Mesenchymal stem cell (in vitro differentiated cells and primary cell): ENCODE measurements around the gene PLAAT3.
"Not testable (repeated sequence)": the region's sequence is repeated elsewhere in the genome, so short reads cannot be mapped to it uniquely, and the experiment has no call there.

Source experiments
- DNase-seq: peaks from one replicate; pipeline ENCODE4 v3.0.0-alpha.2; 2013
- H2AFZ ChIP-seq: one replicate; pipeline ENCODE4 v1.6.1; 2013; ENCODE audit warnings: low read depth, mild to moderate bottlenecking, control low read depth, inconsistent platforms, low read length, moderate library complexity
- H2AK5ac ChIP-seq: 2 replicates; pipeline ENCODE4 v1.6.1; 2013; ENCODE audit warnings: low read length, moderate library complexity, mild to moderate bottlenecking, inconsistent platforms; ENCODE audit not compliant: severe bottlenecking
- H2BK120ac ChIP-seq: one replicate; pipeline ENCODE4 v1.6.1; 2013; ENCODE audit warnings: low read depth, mild to moderate bottlenecking, inconsistent platforms, low read length, moderate library complexity
- H2BK12ac ChIP-seq, 2 experiments: one replicate each; pipeline ENCODE4 v1.6.1; 2013; ENCODE audit warnings: inconsistent platforms in 2 of 2, low read length in 2 of 2, mild to moderate bottlenecking in 2 of 2, moderate library complexity in 2 of 2, control low read depth in 1 of 2
- H2BK15ac ChIP-seq: one replicate; pipeline ENCODE4 v1.6.1; 2013; ENCODE audit warnings: mild to moderate bottlenecking, low read depth, inconsistent platforms; ENCODE audit not compliant: poor library complexity, severe bottlenecking
- H2BK5ac ChIP-seq: 2 replicates; pipeline ENCODE4 v1.6.1; 2013; ENCODE audit warnings: low read depth, mild to moderate bottlenecking, low read length, control low read depth, inconsistent platforms; ENCODE audit not compliant: poor library complexity, severe bottlenecking
- H3K14ac ChIP-seq, 2 experiments: one replicate each; pipeline ENCODE4 v1.6.1; 2013; ENCODE audit warnings: inconsistent platforms in 2 of 2, low read length in 2 of 2, control low read depth in 1 of 2, mild to moderate bottlenecking in 1 of 2, moderate library complexity in 1 of 2
- H3K18ac ChIP-seq, 2 experiments: one replicate each; pipeline ENCODE4 v1.6.1; 2013; ENCODE audit warnings: inconsistent platforms in 2 of 2, low read length in 2 of 2, control low read depth in 1 of 2, low read depth in 1 of 2, mild to moderate bottlenecking in 1 of 2
- H3K23ac ChIP-seq, 2 experiments: one replicate each; pipeline ENCODE4 v1.6.1; 2013; ENCODE audit warnings: inconsistent platforms in 2 of 2, low read length in 2 of 2, mild to moderate bottlenecking in 2 of 2, moderate library complexity in 2 of 2, control low read depth in 1 of 2
- H3K27ac ChIP-seq: 2 replicates; pipeline ENCODE4 v1.5.1; 2013; ENCODE audit warnings: mild to moderate bottlenecking, moderate library complexity, low read length, control low read depth, inconsistent platforms; ENCODE audit not compliant: poor library complexity, severe bottlenecking
- H3K27me3 ChIP-seq, 2 experiments: 2 replicates each; pipeline versions ENCODE4 v1.6.1 to v1.7.0; 2013; ENCODE audit warnings: low read length in 2 of 2, mild to moderate bottlenecking in 2 of 2, moderate library complexity in 2 of 2, control low read depth in 1 of 2, inconsistent platforms in 1 of 2; ENCODE audit not compliant: control insufficient read depth in 1 of 2, insufficient read depth in 1 of 2
- H3K36me3 ChIP-seq, 2 experiments: 2 replicates each; pipeline versions ENCODE4 v1.6.1 to v1.7.0; 2013; ENCODE audit warnings: low read length in 2 of 2, control low read depth in 1 of 2, inconsistent platforms in 1 of 2, low read depth in 1 of 2, mild to moderate bottlenecking in 1 of 2; ENCODE audit not compliant: insufficient read depth in 2 of 2, control insufficient read depth in 1 of 2
- H3K4ac ChIP-seq, 2 experiments: one replicate each; pipeline ENCODE4 v1.6.1; 2013; ENCODE audit warnings: inconsistent platforms in 2 of 2, low read length in 2 of 2, mild to moderate bottlenecking in 2 of 2, moderate library complexity in 2 of 2, control low read depth in 1 of 2, low read depth in 1 of 2
- H3K4me1 ChIP-seq: 2 replicates; pipeline ENCODE4 v1.6.1; 2013; ENCODE audit warnings: low read depth, low read length, control low read depth; ENCODE audit not compliant: control insufficient read depth, insufficient read depth
- H3K4me2 ChIP-seq: 2 replicates; pipeline ENCODE4 v1.6.1; 2013; ENCODE audit warnings: low read length, mild to moderate bottlenecking, inconsistent platforms; ENCODE audit not compliant: poor library complexity, severe bottlenecking
- H3K4me3 ChIP-seq, 2 experiments: 2 replicates each; pipeline versions ENCODE4 v1.5.1 to v1.7.0; 2013; ENCODE audit warnings: low read length in 2 of 2, mild to moderate bottlenecking in 2 of 2, control low read depth in 1 of 2, low read depth in 1 of 2; ENCODE audit not compliant: insufficient read depth in 1 of 2
- H3K79me1 ChIP-seq: replicated peaks from 2 replicates; pipeline ENCODE4 v1.6.1; 2013; ENCODE audit warnings: mild to moderate bottlenecking, control low read depth, low read length, inconsistent platforms; ENCODE audit not compliant: poor library complexity, severe bottlenecking
- H3K9ac ChIP-seq: 2 replicates; pipeline ENCODE4 v1.7.0; 2013; ENCODE audit warnings: mild to moderate bottlenecking, low read length, moderate library complexity
- H3K9me3 ChIP-seq: 2 replicates; pipeline ENCODE4 v1.7.0; 2013; ENCODE audit warnings: mild to moderate bottlenecking, low read length; ENCODE audit not compliant: control insufficient read depth
- H4K8ac ChIP-seq: one replicate; pipeline ENCODE4 v1.6.1; 2013; ENCODE audit warnings: inconsistent platforms, mild to moderate bottlenecking, low read length, moderate library complexity
- H4K91ac ChIP-seq: one replicate; pipeline ENCODE4 v1.6.1; 2013; ENCODE audit warnings: mild to moderate bottlenecking, low read length, inconsistent platforms
- WGBS: methylation state at CpG from one replicate; pipeline ENCODE4 v1.1.7; 2013; ENCODE audit warnings: mixed read lengths; 5-methylcytosine and 5-hydroxymethylcytosine counted together

Gene PLAAT3

GRCh38 chr11:63583357-63583677 lies 30.9 kb downstream of the PLAAT3 start:
- H3K9me3 ChIP-seq, result peaks cover 9% of the 10 kb centered on the region
- no peak overlapping the region for H2BK5ac ChIP-seq
- H3K4me3 ChIP-seq, result no peak overlapping the region
- no peak overlapping the region for H2AK5ac ChIP-seq
- no peaks in the 10 kb centered on the region for H3K4me1 ChIP-seq
- no peak overlapping the region for H2AFZ ChIP-seq
- no peak overlapping the region for H3K14ac ChIP-seq
- H3K27ac ChIP-seq, result no peak overlapping the region
- H3K9ac ChIP-seq, result no peak overlapping the region
- no peak overlapping the region for H2BK120ac ChIP-seq
- H4K91ac ChIP-seq, result no peak overlapping the region
- peaks cover 10% of the 10 kb centered on the region for H3K79me1 ChIP-seq
- H3K4me2 ChIP-seq, result no peak overlapping the region
- H3K36me3 ChIP-seq, result peaks cover 13 to 16% of the 10 kb centered on the region in 2 experiments
- no peak overlapping the region for H3K4ac ChIP-seq
- no peak overlapping the region for H3K23ac ChIP-seq
- no peak overlapping the region for H2BK12ac ChIP-seq
- no peak overlapping the region for H3K18ac ChIP-seq
- DNase-seq, result no peak
- H3K27me3 ChIP-seq, result no peaks in the 10 kb centered on the region
- H2BK15ac ChIP-seq, result no peak overlapping the region
- no peak overlapping the region for H4K8ac ChIP-seq

- not testable (repeated sequence) for H3K9me3 ChIP-seq, H2AFZ ChIP-seq, H3K79me1 ChIP-seq, H3K9ac ChIP-seq, H4K8ac ChIP-seq, H3K4me2 ChIP-seq, H2BK120ac ChIP-seq, H2BK5ac ChIP-seq, H3K27me3 ChIP-seq, H3K23ac ChIP-seq, H2BK15ac ChIP-seq, H3K4me1 ChIP-seq, H2AK5ac ChIP-seq, DNase-seq, H3K14ac ChIP-seq, H3K4me3 ChIP-seq, H4K91ac ChIP-seq, H3K18ac ChIP-seq, H2BK12ac ChIP-seq, H3K27ac ChIP-seq, H3K4ac ChIP-seq
- H3K36me3 ChIP-seq, result peaks cover 10 to 15% of the 10 kb centered on the region in 2 experiments
- WGBS, result 65% methylated on average over 7 of the region's 7 CpGs
Measured at GRCh38 chr11:63581224-63581623, 33.0 kb downstream of the PLAAT3 start.

GRCh38 chr11:63578882-63579281 lies 35.4 kb downstream of the PLAAT3 start:
- H3K18ac ChIP-seq, H3K4me2 ChIP-seq, H3K14ac ChIP-seq, H3K27me3 ChIP-seq, H4K91ac ChIP-seq, H2AFZ ChIP-seq, H3K27ac ChIP-seq, H3K4me1 ChIP-seq, H2BK120ac ChIP-seq, H4K8ac ChIP-seq, DNase-seq, H3K4me3 ChIP-seq, H2BK12ac ChIP-seq, H2BK15ac ChIP-seq, H3K9me3 ChIP-seq, H2AK5ac ChIP-seq, H2BK5ac ChIP-seq, H3K4ac ChIP-seq, H3K23ac ChIP-seq, H3K9ac ChIP-seq: not testable (repeated sequence)
- Histone ChIP-seq H3K36me3 (peaks cover 15 to 19% of the 10 kb centered on the region in 2 experiments), H3K79me1 (peaks cover 20% of the 10 kb centered on the region)
- no CpG with 5 or more reads among the region's 3 CpGs for WGBS

- Histone ChIP-seq H3K27me3 (no peaks in the 10 kb centered on the region), H3K9me3 (peaks cover 3% of the 10 kb centered on the region), H2BK15ac (no peak overlapping the region), H3K36me3 (peaks cover 2 to 20% of the 10 kb centered on the region in 2 experiments), H2BK12ac (no peak overlapping the region), H2AFZ (peak overlapping the region; percentile 54), H3K9ac (peak overlapping the region; percentile 86), H4K8ac (peak overlapping the region; percentile 54), H3K4ac (no peak overlapping the region), H3K14ac (no peak overlapping the region), H3K27ac (no peak overlapping the region), H3K4me2 (no peak overlapping the region), H3K4me1 (no peaks in the 10 kb centered on the region), H3K79me1 (peaks cover 18% of the 10 kb centered on the region), H2BK5ac (no peak overlapping the region), H3K23ac (no peak overlapping the region), H2AK5ac (no peak overlapping the region), H3K4me3 (peak overlapping the region in 1 of 2 experiments; percentile 68), H2BK120ac (no peak overlapping the region), H3K18ac (peak overlapping the region; percentile 23 to 51), H4K91ac (no peak overlapping the region)
- 89% methylated on average over 9 of the region's 10 CpGs for WGBS
- DNase-seq, result no peak
Measured at GRCh38 chr11:63574856-63575602, 39.2 kb downstream of the PLAAT3 start.
